Peyer's patch (tissue), 4 donors: ENCODE measurements around the gene ZFYVE1. TPM values are rescaled to one million over a fixed set of nuclear protein-coding genes. Genes with fewer than 3 reads are reported as not detected.
"Not testable (repeated sequence)": the region's sequence is repeated elsewhere in the genome, so short reads cannot be mapped to it uniquely, and the experiment has no call there.

Experiments
- DNase-seq, 3 donors: peaks; one replicate each; pipeline ENCODE4 v3.0.0-alpha.2; 2017 to 2019
- H3K27ac ChIP-seq, 4 donors: fragments of 200-600 bp; sonication (generic); one replicate each; pipeline ENCODE4 v1.5.1; 2016 to 2019
- H3K27me3 ChIP-seq, 2 donors: fragments of 200-600 bp; sonication (generic); one replicate each; pipeline ENCODE4 v1.5.1; 2019
- H3K36me3 ChIP-seq, 3 donors: fragments of 200-600 bp; sonication (generic); one replicate each; pipeline ENCODE4 v1.5.1; 2016 to 2019
- H3K4me1 ChIP-seq, 4 donors: fragments of 200-600 bp; sonication (generic); one replicate each; pipeline ENCODE4 v1.5.1; 2016 to 2019
- H3K4me3 ChIP-seq, 4 donors: fragments of 200-600 bp; sonication (generic); 1 replicate in 3 of 4; 2 replicates in 1 of 4; pipeline ENCODE4 v1.5.1; 2016 to 2019; ENCODE audit warnings: mild to moderate bottlenecking in 1 of 4
- H3K9me3 ChIP-seq, 4 donors: fragments of 200-600 bp; sonication (generic); one replicate each; pipeline ENCODE4 v1.5.1; 2016 to 2019; ENCODE audit warnings: mild to moderate bottlenecking in 1 of 4
- POLR2A ChIP-seq, 2 donors: fragments of 450-650 bp; IDR thresholded peaks; one replicate each; pipeline ENCODE4 v1.5.1; 2017; ENCODE audit warnings: antibody characterized with exemption in 2 of 2, mild to moderate bottlenecking in 2 of 2, moderate library complexity in 2 of 2
- total RNA-seq, 4 donors: library from RNA; depleted of rRNA; stranded (reverse); fragments of >200 nt; gene quantifications; one replicate each; pipeline ENCODE4 v1.1.0, GENCODE V29; 2016
- TF ChIP-seq, protein P1 (sequence below), 6 experiments: fragments of 450-650 bp in 4 of 6; fragments of 200-600 bp in 2 of 6; sonication (generic) in 1 of 6; IDR thresholded peaks; one replicate each; pipeline ENCODE4 v1.5.1; 2017 to 2019; ENCODE audit warnings: antibody characterized with exemption in 6 of 6, mild to moderate bottlenecking in 3 of 6, moderate library complexity in 1 of 6

The ZFYVE1 gene
- total RNA-seq, 4 donors from 2014 or later, result 8.3 to 32.5 (median 26.8) TPM

- H3K27ac ChIP-seq, result no peak overlapping the region
- TF ChIP-seq POLR2A (IDR thresholded peaks at IDR 0.05), result no peak
- TF ChIP-seq, protein P1, sequence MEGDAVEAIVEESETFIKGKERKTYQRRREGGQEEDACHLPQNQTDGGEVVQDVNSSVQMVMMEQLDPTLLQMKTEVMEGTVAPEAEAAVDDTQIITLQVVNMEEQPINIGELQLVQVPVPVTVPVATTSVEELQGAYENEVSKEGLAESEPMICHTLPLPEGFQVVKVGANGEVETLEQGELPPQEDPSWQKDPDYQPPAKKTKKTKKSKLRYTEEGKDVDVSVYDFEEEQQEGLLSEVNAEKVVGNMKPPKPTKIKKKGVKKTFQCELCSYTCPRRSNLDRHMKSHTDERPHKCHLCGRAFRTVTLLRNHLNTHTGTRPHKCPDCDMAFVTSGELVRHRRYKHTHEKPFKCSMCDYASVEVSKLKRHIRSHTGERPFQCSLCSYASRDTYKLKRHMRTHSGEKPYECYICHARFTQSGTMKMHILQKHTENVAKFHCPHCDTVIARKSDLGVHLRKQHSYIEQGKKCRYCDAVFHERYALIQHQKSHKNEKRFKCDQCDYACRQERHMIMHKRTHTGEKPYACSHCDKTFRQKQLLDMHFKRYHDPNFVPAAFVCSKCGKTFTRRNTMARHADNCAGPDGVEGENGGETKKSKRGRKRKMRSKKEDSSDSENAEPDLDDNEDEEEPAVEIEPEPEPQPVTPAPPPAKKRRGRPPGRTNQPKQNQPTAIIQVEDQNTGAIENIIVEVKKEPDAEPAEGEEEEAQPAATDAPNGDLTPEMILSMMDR (IDR thresholded peaks at IDR 0.05), result no peak
- H3K27me3 ChIP-seq, result no peaks in the 10 kb centered on the region
- peaks cover 0 to 13% (median 0%) of the 10 kb centered on the region in 3 donors for H3K36me3 ChIP-seq
- H3K4me1 ChIP-seq, result peaks cover 0 to 28% (median 5%) of the 10 kb centered on the region in 4 donors
- peak overlapping the region; percentile 58 to 93 (median 74) for H3K4me3 ChIP-seq
- DNase-seq, result no peak
- H3K9me3 ChIP-seq, result no peaks in the 10 kb centered on the region
Measured at GRCh38 chr14:73027546-73027945, 640 bp upstream of the ZFYVE1 start.

DNA sequence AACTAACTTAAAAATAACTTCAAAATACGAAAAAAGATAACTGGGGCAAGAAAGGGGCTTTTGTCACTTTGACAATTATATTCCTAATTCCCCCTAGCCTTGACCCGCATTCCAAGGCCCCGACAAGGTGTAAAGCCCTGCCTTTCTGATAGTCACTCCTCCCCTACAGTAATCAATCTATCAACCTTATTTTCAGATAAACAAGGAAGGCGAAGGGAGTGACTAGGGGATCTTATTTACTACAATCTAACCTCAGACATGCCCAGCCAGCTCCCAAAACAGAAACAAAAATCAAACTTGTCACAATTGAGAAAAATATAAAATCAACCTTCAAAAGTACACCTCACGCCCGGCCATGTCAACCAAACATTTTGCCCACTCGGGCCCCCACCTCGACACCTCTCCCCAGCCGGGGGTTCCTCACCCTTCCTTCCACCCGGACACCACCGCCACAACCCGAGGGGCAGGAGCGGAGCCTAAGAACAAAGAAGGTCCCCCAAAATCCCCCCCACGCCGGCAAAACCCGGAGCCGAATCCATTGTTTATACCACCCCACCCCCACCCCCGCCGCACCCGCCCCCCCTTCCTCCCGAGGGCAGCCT lies 562 bp downstream of the ZFYVE1 start:
- Histone ChIP-seq H3K27ac (peak overlapping the region; percentile 58 to 94 (median 84)), H3K4me1 (peaks cover 0 to 28% (median 5%) of the 10 kb centered on the region in 4 donors), H3K9me3 (no peaks in the 10 kb centered on the region), H3K4me3 (peak overlapping the region; percentile 58 to 93 (median 74)), H3K36me3 (peaks cover 0 to 13% (median 0%) of the 10 kb centered on the region in 3 donors), H3K27me3 (no peaks in the 10 kb centered on the region)
- TF ChIP-seq, protein P1 (IDR thresholded peaks at IDR 0.05), result no peak
- no peak for TF ChIP-seq POLR2A (IDR thresholded peaks at IDR 0.05)
- peak in 2 of 3 donors; percentile 18 to 22 for DNase-seq

- TF ChIP-seq, protein P1 (IDR thresholded peaks at IDR 0.05), result no peak
- TF ChIP-seq POLR2A (IDR thresholded peaks at IDR 0.05), result no peak
- DNase-seq, result peak in 1 of 3 donors; percentile 22
- Histone ChIP-seq H3K36me3 (peaks cover 0 to 17% (median 0%) of the 10 kb centered on the region in 3 donors), H3K4me3 (peak overlapping the region in 1 of 4 donors; percentile 89), H3K4me1 (peaks cover 0 to 28% (median 5%) of the 10 kb centered on the region in 4 donors), H3K27me3 (no peaks in the 10 kb centered on the region), H3K27ac (no peak overlapping the region), H3K9me3 (no peaks in the 10 kb centered on the region)
Measured at GRCh38 chr14:73025544-73025943, 1.4 kb downstream of the ZFYVE1 start.

DNA sequence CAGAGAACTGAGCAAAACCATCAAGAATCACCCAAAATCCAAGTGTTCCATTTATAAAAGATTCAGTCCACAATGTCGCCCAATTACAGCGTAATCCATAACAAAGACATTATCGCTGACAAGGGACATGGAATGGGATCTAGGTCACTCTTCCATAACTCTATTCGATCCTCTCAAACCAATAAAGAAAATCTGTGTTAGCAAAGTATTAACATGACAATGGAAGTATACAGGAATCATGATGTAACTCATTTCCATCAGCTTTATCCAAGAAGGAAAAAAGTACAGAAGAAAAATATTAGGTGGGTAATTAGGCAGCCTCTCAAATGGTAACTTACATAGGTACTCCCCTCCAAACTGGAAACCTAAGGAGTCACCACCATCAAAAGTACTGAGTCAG lies 4.9 kb downstream of the ZFYVE1 start:
- H3K4me1 ChIP-seq, result peaks cover 0 to 28% (median 5%) of the 10 kb centered on the region in 4 donors
- no peak for TF ChIP-seq POLR2A (IDR thresholded peaks at IDR 0.05)
- TF ChIP-seq, protein P1 (IDR thresholded peaks at IDR 0.05), result no peak
- no peaks in the 10 kb centered on the region for H3K9me3 ChIP-seq
- H3K36me3 ChIP-seq, result peaks cover 0 to 36% (median 0%) of the 10 kb centered on the region in 3 donors
- H3K27ac ChIP-seq, result no peak overlapping the region
- DNase-seq, result no peak
- no peak overlapping the region for H3K4me3 ChIP-seq
- no peaks in the 10 kb centered on the region for H3K27me3 ChIP-seq

DNA sequence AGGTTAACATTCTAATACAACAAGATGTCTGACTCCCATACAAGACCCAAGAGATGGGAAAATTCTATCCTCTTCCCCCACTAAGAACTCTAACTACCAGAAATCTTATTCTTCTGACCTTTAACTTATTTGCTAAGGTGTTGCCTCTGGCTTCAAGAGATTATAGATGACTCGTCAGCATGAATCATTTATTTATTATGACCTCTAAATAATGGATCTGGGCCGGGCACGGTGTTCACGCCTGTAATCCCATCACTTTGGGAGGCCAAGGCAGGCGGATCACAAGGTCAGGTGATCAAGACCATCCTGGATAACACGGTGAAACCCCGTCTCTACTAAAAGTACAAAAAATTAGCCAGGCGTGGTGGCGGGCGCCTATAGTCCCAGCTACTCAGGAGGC lies 10.9 kb downstream of the ZFYVE1 start:
- H3K4me1 ChIP-seq, H3K4me3 ChIP-seq, H3K9me3 ChIP-seq, H3K27ac ChIP-seq, H3K27me3 ChIP-seq: not testable (repeated sequence)
- DNase-seq, result peak in 1 of 3 donors; percentile 51
- peaks cover 0 to 36% (median 0%) of the 10 kb centered on the region in 3 donors for H3K36me3 ChIP-seq

- not testable (repeated sequence) for H3K4me3 ChIP-seq, H3K4me1 ChIP-seq, H3K27me3 ChIP-seq, H3K9me3 ChIP-seq, H3K27ac ChIP-seq, DNase-seq
- peaks cover 0 to 32% (median 0%) of the 10 kb centered on the region in 3 donors for H3K36me3 ChIP-seq
Measured at GRCh38 chr14:73015552-73015951, 11.4 kb downstream of the ZFYVE1 start.
